ENCODE measurements around the gene CLEC4E.

DNA sequence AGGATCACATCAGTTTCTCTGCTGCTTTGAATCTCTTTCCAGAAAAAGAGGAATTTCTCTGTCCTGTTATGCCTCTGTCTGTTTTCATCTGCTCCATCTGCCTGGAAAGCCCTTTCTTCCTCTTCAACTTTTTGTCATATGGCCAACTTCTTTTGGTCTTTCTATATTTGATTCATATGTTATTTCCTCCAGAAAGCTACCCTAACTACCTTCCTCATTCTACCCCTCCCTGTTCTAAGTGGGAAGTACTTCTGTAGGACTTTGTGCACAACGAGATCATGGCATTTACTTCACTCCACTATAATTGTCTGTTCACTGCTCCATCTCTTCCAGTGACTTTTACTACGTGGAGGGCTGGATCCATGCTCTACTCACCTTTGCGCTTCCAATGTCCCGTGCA, 21.5 kb downstream of the CLEC4E start:
- TF ChIP-seq, protein P1, sequence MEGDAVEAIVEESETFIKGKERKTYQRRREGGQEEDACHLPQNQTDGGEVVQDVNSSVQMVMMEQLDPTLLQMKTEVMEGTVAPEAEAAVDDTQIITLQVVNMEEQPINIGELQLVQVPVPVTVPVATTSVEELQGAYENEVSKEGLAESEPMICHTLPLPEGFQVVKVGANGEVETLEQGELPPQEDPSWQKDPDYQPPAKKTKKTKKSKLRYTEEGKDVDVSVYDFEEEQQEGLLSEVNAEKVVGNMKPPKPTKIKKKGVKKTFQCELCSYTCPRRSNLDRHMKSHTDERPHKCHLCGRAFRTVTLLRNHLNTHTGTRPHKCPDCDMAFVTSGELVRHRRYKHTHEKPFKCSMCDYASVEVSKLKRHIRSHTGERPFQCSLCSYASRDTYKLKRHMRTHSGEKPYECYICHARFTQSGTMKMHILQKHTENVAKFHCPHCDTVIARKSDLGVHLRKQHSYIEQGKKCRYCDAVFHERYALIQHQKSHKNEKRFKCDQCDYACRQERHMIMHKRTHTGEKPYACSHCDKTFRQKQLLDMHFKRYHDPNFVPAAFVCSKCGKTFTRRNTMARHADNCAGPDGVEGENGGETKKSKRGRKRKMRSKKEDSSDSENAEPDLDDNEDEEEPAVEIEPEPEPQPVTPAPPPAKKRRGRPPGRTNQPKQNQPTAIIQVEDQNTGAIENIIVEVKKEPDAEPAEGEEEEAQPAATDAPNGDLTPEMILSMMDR (IDR thresholded peaks at IDR 0.05; ENCODE audit: poor library complexity) = no peak
- TF ChIP-seq EZH2 (IDR thresholded peaks at IDR 0.05; ENCODE audit: borderline replicate concordance) = no peak

All from hepatocyte (in vitro differentiated cells).